Stimulated activated CD8-positive, alpha-beta memory T cell treated with anti-CD3 and anti-CD28 coated beads, Interleukin-4, amount 100 ng/mL, for 24 hours (primary cell): ENCODE measurements around the gene EXOC6.
A peak's percentile ranks its signal among the peaks of the same experiment; 100 is the strongest.

Experiments
- DNase-seq: peaks from one replicate; pipeline ENCODE4 v3.0.0-alpha.2; 2020; ENCODE audit warnings: low read depth

The EXOC6 gene

GRCh38 chr10:92832998-92833650 lies 15.2 kb upstream of the EXOC6 start:
- no peak for DNase-seq

DNA sequence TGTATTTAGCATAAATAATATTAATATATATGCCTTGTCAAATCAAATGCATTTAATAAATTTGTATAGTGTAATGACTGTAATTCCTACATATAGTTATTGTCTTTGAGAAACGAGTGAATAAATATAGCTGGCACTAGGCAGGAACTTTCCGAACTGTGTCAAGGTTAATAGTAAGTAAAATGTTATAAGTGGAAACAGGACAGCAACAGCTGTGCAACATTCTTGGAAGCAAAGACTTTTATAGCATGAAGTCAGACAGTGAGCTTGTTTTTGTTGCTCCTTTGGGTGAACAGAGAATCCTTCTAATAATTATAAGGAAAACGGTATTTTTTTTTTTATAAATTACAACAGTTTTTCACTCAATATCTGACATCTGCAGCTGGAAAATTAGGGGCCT lies 14.0 kb upstream of the EXOC6 start:
- DNase-seq = no peak

DNA sequence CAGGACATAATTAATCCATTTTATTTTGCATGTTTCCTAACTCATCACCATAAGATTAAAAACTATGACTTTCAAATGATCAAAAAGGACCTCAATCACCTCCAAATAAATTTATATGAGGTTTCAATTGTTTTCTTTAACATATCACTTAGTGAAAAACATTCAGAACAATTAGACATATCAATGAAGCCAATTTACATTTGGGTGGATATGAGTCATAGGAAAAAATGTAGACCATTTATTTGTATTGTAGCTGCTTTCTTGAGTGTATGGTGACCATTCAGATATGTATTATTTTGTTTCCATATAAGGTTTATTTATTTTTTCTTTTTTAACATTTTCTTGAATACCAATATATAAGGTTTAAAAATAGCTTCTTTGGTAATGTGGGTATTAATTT lies 13.3 kb upstream of the EXOC6 start:
- DNase-seq = no peak

GRCh38 chr10:92837456-92837855 lies 10.9 kb upstream of the EXOC6 start:
- DNase-seq = no peak

DNA sequence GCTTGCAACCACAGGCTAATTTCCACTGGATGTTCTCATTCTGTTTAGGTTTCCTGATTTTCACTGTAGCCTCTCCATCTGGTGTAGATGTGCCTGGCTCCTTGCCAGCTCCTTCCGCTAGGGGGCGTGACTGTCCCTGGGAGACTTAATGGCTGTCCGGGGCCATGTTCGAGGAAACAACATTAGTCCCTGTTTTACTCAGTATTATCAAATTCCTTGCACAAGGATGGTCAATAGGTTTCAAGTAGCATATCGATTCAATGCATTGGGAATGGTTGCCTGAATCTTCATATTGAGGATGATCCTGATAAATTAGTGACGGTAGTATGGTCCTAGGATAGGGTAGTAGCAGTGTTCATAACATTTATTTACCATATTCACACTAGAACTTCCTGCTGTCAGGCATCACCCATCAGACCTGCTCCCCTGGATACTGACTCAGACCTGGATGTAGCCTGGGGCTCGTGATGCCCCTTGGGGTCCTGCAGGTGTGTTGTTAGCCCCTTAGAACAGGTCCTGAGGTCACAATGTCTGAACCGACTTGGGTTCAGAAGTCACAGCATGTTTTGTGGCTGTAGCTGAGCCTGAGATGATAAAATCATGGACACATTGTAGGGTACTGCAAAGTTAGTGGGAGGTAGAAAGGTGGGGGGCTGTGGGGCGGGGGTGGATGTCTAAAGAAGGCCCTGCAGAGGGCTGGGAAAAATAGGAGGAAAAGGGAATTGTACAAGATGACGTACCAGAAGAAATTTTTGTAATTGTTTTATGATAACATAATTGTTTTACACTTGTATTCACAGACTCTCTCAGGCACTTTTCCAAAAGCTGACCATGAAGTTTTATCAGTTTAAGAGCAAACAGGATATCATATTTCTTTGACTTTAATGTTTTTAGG lies 8.9 kb upstream of the EXOC6 start:
- peak; percentile 43 for DNase-seq

DNA sequence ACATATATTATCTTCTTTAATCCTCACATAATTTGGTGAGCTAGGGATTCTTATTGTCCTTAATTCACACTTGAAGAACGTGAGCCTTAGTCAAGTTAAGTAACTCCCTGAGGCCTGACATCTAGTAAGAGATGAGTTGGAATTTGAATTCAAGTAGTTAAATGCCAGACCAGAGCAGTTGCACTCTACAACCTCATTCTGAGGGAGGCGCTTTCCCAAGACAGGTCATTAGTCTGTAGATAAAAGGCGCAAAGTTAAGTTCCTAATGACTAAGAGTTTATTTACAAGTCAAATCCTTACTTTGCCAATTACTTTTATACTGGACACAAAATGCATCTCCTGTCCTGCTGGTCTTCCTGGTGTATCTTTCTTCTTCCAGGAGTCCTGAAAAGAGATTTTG lies 3.6 kb upstream of the EXOC6 start:
- DNase-seq = no peak

DNA sequence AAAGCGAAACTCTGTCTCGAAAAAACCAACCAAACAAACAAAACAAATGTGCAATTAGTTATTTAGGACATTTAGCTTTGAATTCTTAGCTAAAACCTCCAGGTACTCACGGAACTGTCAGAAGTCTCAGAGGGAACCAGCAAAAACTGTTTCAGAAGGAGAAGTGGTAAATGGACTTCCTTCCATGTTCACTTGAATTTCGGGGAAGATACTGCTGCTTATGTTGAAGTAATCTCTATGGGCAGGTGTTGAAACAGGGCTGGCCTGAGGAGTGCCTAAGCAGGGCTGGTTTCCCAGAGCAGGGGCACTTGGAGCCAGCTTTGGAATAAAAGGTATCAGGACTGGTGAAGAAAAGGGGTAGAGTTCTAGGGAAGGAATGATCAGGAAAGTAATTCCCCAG lies 2.4 kb upstream of the EXOC6 start:
- no peak for DNase-seq

DNA sequence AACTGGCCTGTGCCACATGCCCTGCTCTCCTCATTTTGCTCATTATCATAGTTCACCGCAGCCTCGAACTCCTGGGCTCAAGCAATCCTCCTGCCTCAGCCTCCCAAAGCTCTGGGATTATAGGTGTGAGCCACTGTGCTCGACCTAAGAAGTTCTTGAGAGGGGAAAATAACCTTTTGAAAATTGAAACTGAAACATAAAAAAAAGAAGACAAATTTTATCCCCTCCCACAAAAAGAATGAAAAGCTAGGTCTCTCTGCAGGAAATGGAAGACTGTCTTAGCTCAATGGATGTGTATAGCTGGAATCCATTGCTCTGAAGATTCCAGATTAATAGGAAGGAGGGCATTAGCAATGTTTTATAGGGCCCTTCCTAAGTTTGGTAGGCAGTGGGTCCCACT lies 2.0 kb upstream of the EXOC6 start:
- DNase-seq = no peak

DNA sequence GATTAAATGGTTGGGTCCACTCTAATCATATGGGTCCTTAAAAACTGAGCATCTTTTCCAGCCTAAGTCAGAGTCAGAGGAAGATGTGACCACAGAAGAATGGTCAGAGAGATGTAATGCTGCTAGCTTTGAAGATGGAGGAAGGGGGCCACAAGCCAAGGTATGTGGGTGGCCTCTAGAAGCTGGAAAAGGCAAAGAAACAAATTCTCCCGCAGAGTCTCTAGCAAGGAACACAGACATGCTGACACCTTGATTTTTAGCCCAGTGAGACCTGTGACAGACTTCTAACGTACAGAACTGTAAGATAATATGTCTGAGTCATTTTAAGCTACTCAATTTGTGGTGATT lies 1.5 kb upstream of the EXOC6 start:
- no peak for DNase-seq

- no peak for DNase-seq
Measured at GRCh38 chr10:92847202-92847864, 987 bp upstream of the EXOC6 start.

DNA sequence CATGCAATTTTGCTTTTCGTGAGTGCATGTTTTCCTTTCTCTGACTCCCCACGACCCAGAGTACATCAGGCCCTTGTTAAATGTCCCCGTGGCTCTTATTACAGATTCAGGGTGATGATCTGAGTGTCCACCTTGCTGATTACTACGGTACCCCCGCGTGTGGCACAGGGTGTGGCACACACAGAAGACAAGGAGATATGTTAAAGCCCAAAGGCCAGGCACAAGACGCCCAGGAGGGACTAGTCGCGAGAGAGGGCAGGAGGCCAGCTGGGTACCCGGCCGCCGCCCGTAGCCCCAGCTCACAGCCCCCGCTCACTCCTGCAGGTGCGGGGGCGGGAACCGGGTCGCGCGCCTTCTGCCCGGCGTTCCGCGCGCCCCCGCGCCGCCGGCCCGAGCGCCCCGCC lies 281 bp upstream of the EXOC6 start:
- DNase-seq = no peak

DNA sequence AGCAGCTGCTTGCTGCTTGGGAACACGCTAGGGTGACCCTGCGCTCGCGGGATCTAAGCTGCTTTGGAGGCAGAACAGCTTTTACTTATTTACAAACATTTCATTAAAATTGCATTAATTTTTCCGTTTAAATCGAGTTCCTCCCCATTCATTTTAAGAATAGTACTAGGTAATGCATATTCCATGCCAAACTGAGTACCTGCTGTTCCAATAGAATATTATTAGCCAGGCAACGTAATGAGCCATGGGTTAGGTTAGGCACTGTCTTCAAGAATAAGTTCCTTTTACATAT lies 860 bp downstream of the EXOC6 start:
- no peak for DNase-seq

- no peak for DNase-seq
Measured at GRCh38 chr10:92849576-92850090, 1.3 kb downstream of the EXOC6 start.

DNA sequence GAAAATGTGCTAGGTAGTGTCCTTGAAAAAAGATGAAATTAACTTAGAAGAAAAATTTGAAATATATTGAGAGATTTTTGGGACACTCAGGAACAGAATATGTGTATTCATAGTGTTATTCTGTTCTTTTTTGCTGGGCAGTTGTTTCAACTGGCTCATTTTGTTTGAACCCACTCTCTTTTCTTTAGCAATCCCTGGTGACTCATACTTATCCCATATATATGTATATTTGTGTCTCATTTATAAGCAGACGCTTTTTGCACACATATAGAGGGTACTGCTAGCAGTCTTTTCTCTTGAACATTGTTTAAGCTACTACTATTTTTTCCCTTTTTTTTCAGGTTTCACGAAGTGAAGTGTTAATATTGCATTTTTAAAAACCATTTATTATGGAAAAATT lies 1.9 kb downstream of the EXOC6 start:
- no peak for DNase-seq

DNA sequence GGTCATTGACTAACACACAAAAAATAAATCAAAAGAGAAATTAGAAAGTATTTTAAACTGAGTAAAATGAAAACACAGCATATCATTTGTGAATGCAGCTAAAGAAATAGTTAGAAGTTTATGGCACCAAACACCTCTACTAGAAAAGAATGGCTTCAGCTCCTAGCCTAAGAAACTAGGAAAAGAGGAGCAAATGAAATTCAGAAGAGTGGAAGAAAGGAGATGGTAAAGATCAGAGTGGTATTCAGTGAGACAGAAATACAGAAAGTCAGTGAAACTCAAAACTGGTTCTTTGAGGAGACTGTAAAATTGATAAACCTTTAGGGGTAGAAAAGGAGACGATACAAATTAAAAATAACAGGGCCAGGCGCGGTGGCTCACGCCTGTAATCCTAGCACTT lies 2.7 kb downstream of the EXOC6 start:
- DNase-seq = no peak

- no peak for DNase-seq
Measured at GRCh38 chr10:92855560-92855959, 7.2 kb downstream of the EXOC6 start.

GRCh38 chr10:92857904-92858514 lies 9.7 kb downstream of the EXOC6 start:
- DNase-seq = no peak

- no peak for DNase-seq
Measured at GRCh38 chr10:92867235-92867634, 18.9 kb downstream of the EXOC6 start.

DNA sequence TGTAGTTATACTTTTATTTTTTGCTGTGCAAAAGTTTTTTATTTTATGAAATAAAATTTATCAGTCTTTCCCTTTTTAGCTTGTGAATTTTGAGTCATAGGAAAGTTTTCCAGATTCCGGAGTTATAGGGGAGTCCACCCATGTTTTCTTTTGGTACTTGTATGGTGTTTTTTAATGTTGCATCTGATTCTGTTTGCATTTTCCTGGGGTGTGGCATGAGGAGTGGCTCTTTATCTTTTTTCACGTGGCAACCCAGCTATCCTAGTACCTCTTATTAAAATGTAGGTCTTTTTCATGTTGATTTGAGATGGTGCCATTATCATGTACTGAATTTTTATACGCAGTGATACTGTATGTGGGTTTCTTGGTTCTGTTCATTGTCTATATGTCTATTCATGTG lies 19.7 kb downstream of the EXOC6 start:
- DNase-seq = no peak

DNA sequence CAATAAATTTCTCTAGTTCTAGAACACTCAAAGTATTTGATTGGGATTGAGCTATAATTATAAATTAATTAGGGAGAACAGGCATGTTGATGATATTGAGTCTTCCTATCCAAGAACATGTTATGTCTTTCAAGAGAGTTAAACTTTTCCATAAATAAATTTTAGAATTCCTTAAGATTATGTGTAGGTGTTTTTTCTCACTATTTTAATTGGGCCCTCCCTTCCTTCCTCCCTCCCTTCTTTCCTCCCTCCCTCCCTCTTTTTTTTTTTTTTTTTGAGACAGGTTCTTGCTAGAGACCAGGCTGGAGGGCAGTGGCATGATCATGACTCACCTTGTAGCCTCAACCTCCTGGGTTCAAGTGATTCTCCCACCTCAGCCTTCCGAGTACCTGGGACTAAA lies 20.2 kb downstream of the EXOC6 start:
- DNase-seq = no peak

DNA sequence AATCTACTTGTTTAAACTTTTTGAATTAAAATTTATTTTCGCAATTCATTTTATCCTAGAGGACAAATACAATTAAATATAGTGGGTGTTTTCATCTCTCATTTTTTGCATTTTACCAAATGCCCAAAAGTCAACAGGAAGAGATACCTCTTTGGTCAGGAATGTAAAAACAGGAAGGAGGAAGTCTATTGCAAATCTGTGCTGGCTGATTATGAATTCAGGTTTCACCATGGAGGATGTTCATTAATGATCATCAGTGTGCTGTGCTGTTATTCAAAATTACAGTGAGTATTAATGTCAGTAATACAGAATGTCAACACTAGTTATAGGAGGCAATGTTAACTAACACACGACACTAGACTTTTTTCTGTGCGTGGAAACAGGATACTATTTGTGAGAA lies 24.7 kb downstream of the EXOC6 start:
- no peak for DNase-seq

DNA sequence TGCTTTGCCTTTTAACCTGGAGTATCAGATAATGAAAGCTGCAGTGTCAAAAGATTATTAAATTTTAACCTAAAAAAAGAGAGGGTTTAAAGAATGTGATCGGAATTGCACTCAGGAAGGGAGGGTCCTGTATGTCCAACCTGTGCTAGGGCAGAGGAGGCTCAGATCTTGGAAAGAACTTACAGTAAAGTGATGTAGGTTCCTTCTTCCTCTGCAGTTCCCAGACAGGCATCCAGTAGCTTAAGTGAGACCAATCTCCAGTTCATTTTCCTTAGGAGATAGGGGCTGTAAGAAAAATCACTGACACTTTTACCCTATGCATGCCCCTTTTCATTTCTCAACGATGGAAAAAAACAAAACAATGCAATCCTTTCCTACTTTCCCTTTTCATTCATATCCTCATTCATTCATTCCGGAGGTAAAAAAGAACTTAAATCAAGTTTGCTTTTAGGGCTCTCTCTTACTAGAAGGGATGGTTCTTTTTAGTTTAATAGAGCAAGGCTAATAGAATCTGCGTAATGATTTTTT lies 28.3 kb downstream of the EXOC6 start:
- DNase-seq = no peak
